Measurements from ENCODE around the gene FAM107B. TPM values are rescaled to one million over a fixed set of nuclear protein-coding genes. Genes with fewer than 3 reads are reported as not detected.

Gene FAM107B
- total and polyA plus RNA-seq, 2 of the 8 experiments (the other 6 are each of a cell fraction or from before 2014, with no cell fraction given), result 7.5 to 28.1 TPM

GRCh38 chr10:14486777-14487487, 287.8 kb downstream of the FAM107B start:
- no peak overlapping the region for H3K23ac ChIP-seq (ENCODE audit: insufficient read length)
- H3K56ac ChIP-seq (replicated peaks; ENCODE audit: insufficient read length, low read depth, low read length), result no peak overlapping the region
- no peaks in the 10 kb centered on the region for H4K20me1 ChIP-seq (replicated peaks in 1 of 2; ENCODE audit: control insufficient read depth in 1 of 2, insufficient read depth in 2 of 2, low read length in 2 of 2)
- H3K14ac ChIP-seq (ENCODE audit: insufficient read length), result no peak overlapping the region
- no peaks in the 10 kb centered on the region for H3K79me1 ChIP-seq (ENCODE audit: low read depth, low read length)
- H4K91ac ChIP-seq (replicated peaks; ENCODE audit: insufficient read length, low read length), result no peak overlapping the region
- no peak overlapping the region for H3K4me2 ChIP-seq (ENCODE audit: insufficient read depth in 1 of 2, low read depth in 2 of 2, low read length in 2 of 2)
- no peaks in the 10 kb centered on the region for H3K23me2 ChIP-seq (ENCODE audit: low read depth, low read length)
- H3K9ac ChIP-seq (replicated peaks in 1 of 4; ENCODE audit: extremely low read depth in 1 of 4, low read depth in 3 of 4, low read length in 3 of 4), result no peak overlapping the region
- CTCF ChIA-PET (ENCODE audit: partially characterized antibody), result interaction anchor here (0.6 to 3.8 kb wide), 9 partner anchors 8 to 289 kb away, joined by 3 to 21 read pairs (median 4); no protein-coding TSS in a partner anchor
- no peak overlapping the region for H2AK5ac ChIP-seq (ENCODE audit: low read depth, low read length)
- H3K18ac ChIP-seq (ENCODE audit: extremely low read depth, low read length), result no peak overlapping the region
- H4K5ac ChIP-seq (ENCODE audit: insufficient read length, low read depth, low read length), result no peak overlapping the region
- no peak overlapping the region for H2BK20ac ChIP-seq (ENCODE audit: low read length)
- POLR2A ChIA-PET (ENCODE audit: partially characterized antibody), result interaction anchor here (0.8 to 1.2 kb wide), 2 partner anchors 301 to 302 kb away, joined by 3 to 4 read pairs; no protein-coding TSS in a partner anchor
- no peak overlapping the region for H2BK12ac ChIP-seq (ENCODE audit: low read depth, low read length)
- no peak overlapping the region for H3K4me3 ChIP-seq (ENCODE audit: extremely low read depth in 1 of 4, insufficient read depth in 2 of 4, low read depth in 3 of 4, low read length in 4 of 4)
- no peaks in the 10 kb centered on the region; a peak in 1 of 7 replicates for H3K27me3 ChIP-seq (replicated peaks in 1 of 4; ENCODE audit: control insufficient read depth in 3 of 4, extremely low read depth in 1 of 4, insufficient read depth in 3 of 4, low read length in 3 of 4)
- DNase-seq (ENCODE audit: low read depth in 1 of 2, low spot score in 2 of 2) (peak in 1 of 2 experiments; percentile 43), FAIRE-seq (no peak)
- H3K4ac ChIP-seq (replicated peaks; ENCODE audit: insufficient read length, low read depth, low read length), result no peak overlapping the region
- no peak overlapping the region for H2AFZ ChIP-seq (ENCODE audit: low read length)
- H3K4me1 ChIP-seq (replicated peaks in 1 of 4; ENCODE audit: control insufficient read depth in 3 of 4, insufficient read depth in 4 of 4, low read length in 3 of 4), result no peaks in the 10 kb centered on the region
- H3K27ac ChIP-seq (ENCODE audit: low read depth, low read length), result no peak overlapping the region
- whole genome bisulfite sequencing, 2 experiments (ENCODE audit: extremely low coverage in 1 of 2, insufficient coverage in 1 of 2, insufficient read length in 1 of 2, insufficient replicate concordance in 2 of 2, low coverage in 1 of 2, low lambda C conversion rate in 2 of 2, missing lambda C conversion rate in 1 of 2), result 85 to 100% methylated on average over 1 to 13 of the region's 13 CpGs
- H3K79me2 ChIP-seq (ENCODE audit: control insufficient read depth in 1 of 2, insufficient read depth in 2 of 2, low read length in 2 of 2), result no peaks in the 10 kb centered on the region
- peaks cover 0 to 4% of the 10 kb centered on the region in 2 experiments; a peak in 1 of 4 replicates for H3K9me3 ChIP-seq (ENCODE audit: insufficient read depth in 2 of 2, low read depth in 1 of 2, low read length in 1 of 2)
- no peak overlapping the region for H2BK15ac ChIP-seq (ENCODE audit: low read length)
- TF ChIP-seq, protein P1, sequence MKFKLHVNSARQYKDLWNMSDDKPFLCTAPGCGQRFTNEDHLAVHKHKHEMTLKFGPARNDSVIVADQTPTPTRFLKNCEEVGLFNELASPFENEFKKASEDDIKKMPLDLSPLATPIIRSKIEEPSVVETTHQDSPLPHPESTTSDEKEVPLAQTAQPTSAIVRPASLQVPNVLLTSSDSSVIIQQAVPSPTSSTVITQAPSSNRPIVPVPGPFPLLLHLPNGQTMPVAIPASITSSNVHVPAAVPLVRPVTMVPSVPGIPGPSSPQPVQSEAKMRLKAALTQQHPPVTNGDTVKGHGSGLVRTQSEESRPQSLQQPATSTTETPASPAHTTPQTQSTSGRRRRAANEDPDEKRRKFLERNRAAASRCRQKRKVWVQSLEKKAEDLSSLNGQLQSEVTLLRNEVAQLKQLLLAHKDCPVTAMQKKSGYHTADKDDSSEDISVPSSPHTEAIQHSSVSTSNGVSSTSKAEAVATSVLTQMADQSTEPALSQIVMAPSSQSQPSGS (IDR thresholded peaks at IDR 0.05; ENCODE audit: low read length), result no peak
- TF ChIP-seq TBP (IDR thresholded peaks at IDR 0.05; ENCODE audit: low read depth, low read length), result no peak
- no peak for TF ChIP-seq TAF1 (IDR thresholded peaks at IDR 0.05; ENCODE audit: low read depth, low read length)
- no peak for TF ChIP-seq RBBP5 (IDR thresholded peaks at IDR 0.05; ENCODE audit: borderline replicate concordance, low read depth, low read length)
- TF ChIP-seq NRF1 (IDR thresholded peaks at IDR 0.05; ENCODE audit: low read depth, low read length), result no peak
- no peak for TF ChIP-seq SIX5 (IDR thresholded peaks at IDR 0.05; ENCODE audit: low read depth, low read length)
- no peak for TF ChIP-seq CEBPB (IDR thresholded peaks at IDR 0.05; ENCODE audit: low read depth, low read length)
- no peak for TF ChIP-seq CREB1 (IDR thresholded peaks at IDR 0.05)
- no peaks in the 10 kb centered on the region for H3K36me3 ChIP-seq (ENCODE audit: control insufficient read depth in 2 of 4, insufficient read depth in 4 of 4, low read length in 3 of 4)
- H4K8ac ChIP-seq (ENCODE audit: extremely low read depth, insufficient read depth, low read length), result no peak overlapping the region
- H2BK5ac ChIP-seq (ENCODE audit: low read depth, low read length), result no peak overlapping the region
- no peak overlapping the region for H2BK120ac ChIP-seq (replicated peaks; ENCODE audit: low read depth, low read length)

Measured in H1 (cell line).